IMR-90 (cell line): ENCODE results near the gene ERV3-1. TPM values are rescaled to one million over a fixed set of nuclear protein-coding genes. Genes with fewer than 3 reads are reported as not detected.

Experiments used
- ATAC-seq: fragments of 200-7000 bp; cut with Tn5 transposase; 2 replicates; pipeline ENCODE4 v1.9.1; 2020; ENCODE audit warnings: low read depth, mild to moderate bottlenecking, moderate library complexity
- BruUV-seq: library from RNA; stranded (reverse); fragments of 400-500 nt; replicated peaks from 2 replicates; lab custom pipeline; 2021; lab: Mats Ljungman, UMichigan
- CTCF ChIA-PET: fragments of 300-600 bp; formaldehyde crosslinking; extraction: SDS; loops from one replicate; lab custom pipeline; 2021; ENCODE audit warnings: antibody characterized with exemption; lab: Yijun Ruan, JAX
- POLR2A ChIA-PET: fragments of 300-600 bp; sonication (Branson Sonifier 250); formaldehyde crosslinking; loops from one replicate; lab custom pipeline; 2022; ENCODE audit warnings: antibody characterized with exemption; ENCODE audit not compliant: unreplicated experiment; lab: Charles Lee
- DNase-seq: peaks from one replicate; pipeline ENCODE4 v3.0.0; 2013
- H2AFZ ChIP-seq: replicated peaks from 2 replicates; pipeline ENCODE3; 2013; ENCODE audit warnings: low read length, mild to moderate bottlenecking; ENCODE audit not compliant: poor library complexity
- H2AK5ac ChIP-seq: 2 replicates; pipeline ENCODE4 v1.6.1; 2013; ENCODE audit warnings: low read depth, low read length, inconsistent platforms
- H2AK9ac ChIP-seq: replicated peaks from 2 replicates; pipeline ENCODE3; 2013; ENCODE audit warnings: mild to moderate bottlenecking, low read depth, low read length, moderate library complexity; ENCODE audit not compliant: poor library complexity
- H2BK120ac ChIP-seq: 2 replicates; pipeline ENCODE4 v1.6.1; 2013; ENCODE audit warnings: low read depth, low read length, inconsistent platforms
- H2BK15ac ChIP-seq: 3 replicates; pipeline ENCODE4 v1.6.1; 2013; ENCODE audit warnings: low read depth, low read length, inconsistent platforms
- H2BK20ac ChIP-seq: 2 replicates; pipeline ENCODE4 v1.6.1; 2013; ENCODE audit warnings: low read depth, mild to moderate bottlenecking, inconsistent platforms, low read length, moderate library complexity
- H2BK5ac ChIP-seq: 2 replicates; pipeline ENCODE4 v1.6.1; 2013; ENCODE audit warnings: mild to moderate bottlenecking, low read depth, low read length, inconsistent platforms; ENCODE audit not compliant: poor library complexity, severe bottlenecking
- H3K14ac ChIP-seq: replicated peaks from 2 replicates; pipeline ENCODE4 v1.6.1; 2013; ENCODE audit warnings: low read depth, low read length, inconsistent platforms
- H3K18ac ChIP-seq: 2 replicates; pipeline ENCODE4 v1.6.1; 2013; ENCODE audit warnings: low read depth, low read length, control low read depth
- H3K23ac ChIP-seq: 2 replicates; pipeline ENCODE4 v1.6.1; 2013; ENCODE audit warnings: low read depth, low read length, inconsistent platforms
- H3K27ac ChIP-seq: 2 replicates; pipeline ENCODE4 v1.5.1; 2013; ENCODE audit warnings: mild to moderate bottlenecking, control low read depth, low read length; ENCODE audit not compliant: insufficient read depth
- H3K27me3 ChIP-seq: 2 replicates; pipeline ENCODE4 v1.6.1; 2013; ENCODE audit warnings: low read length; ENCODE audit not compliant: control insufficient read depth, insufficient read depth
- H3K36me3 ChIP-seq: 2 replicates; pipeline ENCODE4 v1.6.1; 2013; ENCODE audit warnings: low read length, mixed read lengths; ENCODE audit not compliant: control insufficient read depth, insufficient read depth
- H3K4ac ChIP-seq: 2 replicates; pipeline ENCODE4 v1.6.1; 2013; ENCODE audit warnings: low read depth, low read length, inconsistent platforms
- H3K4me1 ChIP-seq: 2 replicates; pipeline ENCODE4 v1.6.1; 2013; ENCODE audit warnings: low read length, mixed read lengths; ENCODE audit not compliant: control insufficient read depth, insufficient read depth
- H3K4me2 ChIP-seq: 2 replicates; pipeline ENCODE4 v1.6.1; 2013; ENCODE audit warnings: low read depth, mild to moderate bottlenecking, control low read depth, low read length, moderate library complexity
- H3K4me3 ChIP-seq: 2 replicates; pipeline ENCODE4 v1.5.1; 2013; ENCODE audit warnings: low read depth, mild to moderate bottlenecking, control low read depth, low read length, moderate library complexity; ENCODE audit not compliant: insufficient read depth
- H3K56ac ChIP-seq: 2 replicates; pipeline ENCODE4 v1.6.1; 2013; ENCODE audit warnings: low read length, inconsistent platforms; ENCODE audit not compliant: insufficient read depth; ENCODE audit errors: extremely low read depth
- H3K79me1 ChIP-seq, 2 experiments: 2 replicates each; pipeline ENCODE4 v1.6.1; 2013; ENCODE audit warnings: low read length in 2 of 2, inconsistent platforms in 1 of 2, low read depth in 1 of 2
- H3K9ac ChIP-seq: 2 replicates; pipeline ENCODE4 v1.6.1; 2013; ENCODE audit warnings: low read depth, low read length, control low read depth
- H3K9me1 ChIP-seq: 2 replicates; pipeline ENCODE4 v1.6.1; 2013; ENCODE audit warnings: low read length, inconsistent platforms; ENCODE audit not compliant: insufficient read depth
- H3K9me3 ChIP-seq: 2 replicates; pipeline ENCODE4 v1.6.1; 2013; ENCODE audit warnings: low read length; ENCODE audit not compliant: control insufficient read depth, insufficient read depth
- H4K20me1 ChIP-seq: 2 replicates; pipeline ENCODE4 v1.6.1; 2013; ENCODE audit warnings: low read length, inconsistent platforms; ENCODE audit not compliant: insufficient read depth
- H4K5ac ChIP-seq: 2 replicates; pipeline ENCODE4 v1.6.1; 2013; ENCODE audit warnings: mild to moderate bottlenecking, low read depth, low read length, control low read depth
- H4K8ac ChIP-seq, 2 experiments: 2 replicates each; pipeline ENCODE4 v1.6.1; 2013; ENCODE audit warnings: low read depth in 2 of 2, low read length in 2 of 2, control low read depth in 1 of 2, inconsistent platforms in 1 of 2
- H4K91ac ChIP-seq: 2 replicates; pipeline ENCODE4 v1.6.1; 2013; ENCODE audit warnings: low read depth, low read length, inconsistent platforms; ENCODE audit not compliant: insufficient read depth
- BHLHE40 ChIP-seq: fragments of 150-350 bp; IDR thresholded peaks from 2 replicates; pipeline ENCODE4 v1.6.1; 2016; ENCODE audit warnings: mild to moderate bottlenecking, low read depth, low read length
- CEBPB ChIP-seq: IDR thresholded peaks from 2 replicates; pipeline ENCODE4 v1.6.1; 2012; ENCODE audit warnings: low read depth, low read length, improper control_type of control experiment
- CHD1 ChIP-seq: IDR thresholded peaks from 2 replicates; pipeline ENCODE4 v1.6.1; 2012; ENCODE audit warnings: low read depth, low read length, improper control_type of control experiment
- MAFK ChIP-seq: IDR thresholded peaks from 2 replicates; pipeline ENCODE4 v1.6.1; 2012; ENCODE audit warnings: low read depth, low read length, improper control_type of control experiment
- NFE2L2 ChIP-seq: fragments of 150-350 bp; IDR thresholded peaks from 2 replicates; pipeline ENCODE4 v1.6.1; 2016; ENCODE audit warnings: low read depth, mild to moderate bottlenecking, low read length
- POLR2A ChIP-seq: IDR thresholded peaks from 2 replicates; pipeline ENCODE4 v1.6.1; 2012; ENCODE audit warnings: mild to moderate bottlenecking, low read depth, low read length
- RAD21 ChIP-seq: IDR thresholded peaks from 2 replicates; pipeline ENCODE4 v1.6.1; 2012; ENCODE audit warnings: low read length, improper control_type of control experiment
- RCOR1 ChIP-seq: IDR thresholded peaks from 2 replicates; pipeline ENCODE4 v1.6.1; 2012; ENCODE audit warnings: mild to moderate bottlenecking, low read length, improper control_type of control experiment; ENCODE audit not compliant: insufficient replicate concordance
- RFX5 ChIP-seq: IDR thresholded peaks from 2 replicates; pipeline ENCODE4 v1.8.0; 2012; ENCODE audit warnings: low read depth, mild to moderate bottlenecking, low read length, moderate library complexity
- SMC3 ChIP-seq: fragments of 150-350 bp; IDR thresholded peaks from 2 replicates; pipeline ENCODE4 v1.6.1; 2016; ENCODE audit warnings: low read depth, mild to moderate bottlenecking, antibody characterized with exemption, low read length, moderate library complexity
- WGBS, 2 experiments: methylation state at CpG; one replicate each; pipeline versions ENCODE4 v1.1.5 to v1.1.7; 2013; ENCODE audit warnings: missing lambda C conversion rate in 2 of 2; ENCODE audit not compliant: insufficient read length in 1 of 2; ENCODE audit errors: extremely low coverage in 2 of 2; 5-methylcytosine and 5-hydroxymethylcytosine counted together
- dilution Hi-C: fragments of 300-500 bp; cut with HindIII; formaldehyde crosslinking; loops from one replicate; pipeline ENCODE4 v1.14.3; 2018; ENCODE audit warnings: low sequenced_read_pairs; ENCODE audit not compliant: unreplicated experiment
- in situ Hi-C: fragments of 300-500 bp; cut with MboI; formaldehyde crosslinking; loops from 3 replicates; pipeline ENCODE4 v1.14.3; 2019; ENCODE audit warnings: low sequenced_read_pairs, inconsistent platforms, mixed read lengths
- intact Hi-C: fragments of 100-400 bp; cut with micrococcal nuclease; formaldehyde crosslinking; loops from 2 replicates; pipeline ENCODE4 v1.10.0; 2022
- polyA plus RNA-seq, 3 experiments: library from polyadenylated mRNA; depleted of rRNA; stranded (reverse); fragments of >200 nt; gene quantifications; 2 replicates each; pipeline ENCODE4 v1.2.3, GENCODE V29; 2012; ENCODE audit warnings: low replicate concordance in 1 of 3
- total RNA-seq: library from RNA; depleted of rRNA; stranded (reverse); fragments of >200 nt; gene quantifications from 2 replicates; pipeline ENCODE4 v1.2.3, GENCODE V29; 2012
- TF ChIP-seq, protein P1 (sequence below): conservative IDR thresholded peaks from 2 replicates; pipeline ENCODE4 v1.5.1; 2012; ENCODE audit warnings: mild to moderate bottlenecking, low read depth, low read length, improper control_type of control experiment
- TF ChIP-seq, protein P2 (sequence below): fragments of 150-350 bp; IDR thresholded peaks from 2 replicates; pipeline ENCODE4 v1.6.1; 2017; ENCODE audit warnings: mild to moderate bottlenecking, antibody characterized with exemption, low read length, low read depth

Gene ERV3-1
- total and polyA plus RNA-seq, 2 of the 4 experiments (the other 2 are of a cell fraction), result 7.0 to 11.8 TPM

DNA sequence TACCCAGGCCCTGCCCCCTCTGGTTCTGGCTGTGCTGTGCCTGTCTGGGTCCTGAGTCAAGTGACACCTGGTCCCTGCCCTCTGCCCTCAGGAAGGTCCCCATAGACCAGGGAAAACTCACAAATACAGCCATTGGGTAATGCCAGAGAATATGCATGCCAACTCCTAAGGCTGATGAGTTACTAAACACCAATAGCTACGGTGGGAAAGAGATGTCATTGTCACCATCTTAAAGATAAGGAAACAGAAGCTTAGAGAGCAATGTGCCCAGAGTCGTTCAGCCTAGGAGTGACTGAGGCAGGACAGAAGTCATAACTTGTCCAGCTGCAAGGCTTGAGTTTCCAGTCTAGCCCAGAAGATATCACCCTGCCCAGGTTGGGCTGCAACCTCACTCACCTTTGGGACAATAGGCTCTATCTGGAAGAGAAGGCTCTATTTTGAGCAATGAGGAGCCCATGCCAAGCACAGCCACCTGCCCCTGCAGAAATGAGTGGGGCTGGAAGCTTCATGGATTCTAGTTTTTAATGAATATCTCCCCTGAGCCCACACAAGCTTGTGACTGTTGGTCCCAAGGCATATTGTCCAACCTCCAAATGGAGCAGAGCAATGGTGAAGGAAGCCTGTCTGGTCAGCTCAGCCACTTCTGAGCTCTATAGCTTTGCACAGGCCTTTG lies 60.8 kb downstream of the ERV3-1 start:
- Histone ChIP-seq H3K27me3 (peaks cover 29% of the 10 kb centered on the region), H3K27ac (no peak overlapping the region), H3K4me2 (no peak overlapping the region), H4K5ac (no peak overlapping the region), H3K9me3 (peaks cover 3% of the 10 kb centered on the region; the same call in 1 of the 2 replicates), H2AK9ac (no peak overlapping the region), H3K4ac (no peak overlapping the region), H4K8ac (no peak overlapping the region), H2AFZ (no peak overlapping the region), H3K4me3 (no peak overlapping the region), H3K23ac (no peak overlapping the region), H2BK5ac (no peak overlapping the region), H3K18ac (no peak overlapping the region), H3K9me1 (no peaks in the 10 kb centered on the region), H3K36me3 (no peaks in the 10 kb centered on the region), H2BK20ac (no peak overlapping the region), H3K9ac (no peak overlapping the region), H2BK120ac (no peak overlapping the region), H3K79me1 (no peaks in the 10 kb centered on the region), H2AK5ac (no peak overlapping the region), H3K14ac (no peak overlapping the region), H3K4me1 (no peaks in the 10 kb centered on the region), H4K20me1 (no peaks in the 10 kb centered on the region), H4K91ac (no peak overlapping the region), H2BK15ac (no peak overlapping the region), H3K56ac (no peak overlapping the region)
- intact Hi-C loops, result no loop called here
- WGBS, 2 experiments, result no CpG with 5 or more reads among the region's 2 CpGs
- in situ Hi-C loops, result no loop called here
- ChIA-PET CTCF (no interaction called here), POLR2A (no interaction called here)
- TF ChIP-seq CHD1 (no peak), BHLHE40 (no peak), RCOR1 (no peak), NFE2L2 (no peak), RAD21 (no peak), POLR2A (no peak), SMC3 (no peak), MAFK (no peak), CEBPB (no peak), RFX5 (no peak)
- TF ChIP-seq, protein P1, sequence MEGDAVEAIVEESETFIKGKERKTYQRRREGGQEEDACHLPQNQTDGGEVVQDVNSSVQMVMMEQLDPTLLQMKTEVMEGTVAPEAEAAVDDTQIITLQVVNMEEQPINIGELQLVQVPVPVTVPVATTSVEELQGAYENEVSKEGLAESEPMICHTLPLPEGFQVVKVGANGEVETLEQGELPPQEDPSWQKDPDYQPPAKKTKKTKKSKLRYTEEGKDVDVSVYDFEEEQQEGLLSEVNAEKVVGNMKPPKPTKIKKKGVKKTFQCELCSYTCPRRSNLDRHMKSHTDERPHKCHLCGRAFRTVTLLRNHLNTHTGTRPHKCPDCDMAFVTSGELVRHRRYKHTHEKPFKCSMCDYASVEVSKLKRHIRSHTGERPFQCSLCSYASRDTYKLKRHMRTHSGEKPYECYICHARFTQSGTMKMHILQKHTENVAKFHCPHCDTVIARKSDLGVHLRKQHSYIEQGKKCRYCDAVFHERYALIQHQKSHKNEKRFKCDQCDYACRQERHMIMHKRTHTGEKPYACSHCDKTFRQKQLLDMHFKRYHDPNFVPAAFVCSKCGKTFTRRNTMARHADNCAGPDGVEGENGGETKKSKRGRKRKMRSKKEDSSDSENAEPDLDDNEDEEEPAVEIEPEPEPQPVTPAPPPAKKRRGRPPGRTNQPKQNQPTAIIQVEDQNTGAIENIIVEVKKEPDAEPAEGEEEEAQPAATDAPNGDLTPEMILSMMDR, result no peak
- TF ChIP-seq, protein P2, sequence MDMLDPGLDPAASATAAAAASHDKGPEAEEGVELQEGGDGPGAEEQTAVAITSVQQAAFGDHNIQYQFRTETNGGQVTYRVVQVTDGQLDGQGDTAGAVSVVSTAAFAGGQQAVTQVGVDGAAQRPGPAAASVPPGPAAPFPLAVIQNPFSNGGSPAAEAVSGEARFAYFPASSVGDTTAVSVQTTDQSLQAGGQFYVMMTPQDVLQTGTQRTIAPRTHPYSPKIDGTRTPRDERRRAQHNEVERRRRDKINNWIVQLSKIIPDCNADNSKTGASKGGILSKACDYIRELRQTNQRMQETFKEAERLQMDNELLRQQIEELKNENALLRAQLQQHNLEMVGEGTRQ, result no peak
- dilution Hi-C loops, result no loop called here
- DNase-seq, result no peak
- no TSS peak for BruUV-seq
- ATAC-seq, result no peak
